Fibroblast of lung (primary cell): ENCODE data around the gene ACOXL.

Experiments used
- EZH2 ChIP-seq: IDR thresholded peaks from 2 replicates; pipeline ENCODE4 v1.5.1; 2012; ENCODE audit warnings: low read length, control low read depth, mild to moderate bottlenecking; ENCODE audit errors: missing control alignments
- TF ChIP-seq, protein P1 (sequence below), 2 donors: IDR thresholded peaks in 1 of 2; conservative IDR thresholded peaks in 1 of 2; 1 replicate in 1 of 2; 2 replicates in 1 of 2; pipeline ENCODE4 v1.5.1; 2011 to 2012; ENCODE audit warnings: low read length in 2 of 2, control low read depth in 1 of 2, inconsistent platforms in 1 of 2, low read depth in 1 of 2, mild to moderate bottlenecking in 1 of 2

DNA sequence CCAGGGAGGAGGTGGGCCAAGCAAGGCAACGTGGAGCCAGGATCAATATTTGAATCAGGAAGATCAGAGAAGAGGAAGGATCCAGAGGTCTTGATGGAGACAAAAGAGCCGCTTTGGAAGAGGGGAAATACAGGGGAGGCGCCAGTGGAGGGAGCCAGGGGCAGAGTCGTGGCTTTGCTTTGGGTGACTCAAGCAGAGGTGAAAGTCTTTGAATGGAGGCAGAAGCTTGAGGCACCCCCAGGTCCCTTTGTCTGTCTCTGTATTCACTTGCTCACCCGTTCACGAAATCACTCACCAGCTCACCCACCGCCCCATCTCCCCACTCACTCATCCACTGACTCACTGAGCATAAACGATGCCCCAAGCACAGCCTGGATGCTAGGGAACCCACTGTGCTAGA is 134.1 kb downstream of the ACOXL start:
- TF ChIP-seq, protein P1, sequence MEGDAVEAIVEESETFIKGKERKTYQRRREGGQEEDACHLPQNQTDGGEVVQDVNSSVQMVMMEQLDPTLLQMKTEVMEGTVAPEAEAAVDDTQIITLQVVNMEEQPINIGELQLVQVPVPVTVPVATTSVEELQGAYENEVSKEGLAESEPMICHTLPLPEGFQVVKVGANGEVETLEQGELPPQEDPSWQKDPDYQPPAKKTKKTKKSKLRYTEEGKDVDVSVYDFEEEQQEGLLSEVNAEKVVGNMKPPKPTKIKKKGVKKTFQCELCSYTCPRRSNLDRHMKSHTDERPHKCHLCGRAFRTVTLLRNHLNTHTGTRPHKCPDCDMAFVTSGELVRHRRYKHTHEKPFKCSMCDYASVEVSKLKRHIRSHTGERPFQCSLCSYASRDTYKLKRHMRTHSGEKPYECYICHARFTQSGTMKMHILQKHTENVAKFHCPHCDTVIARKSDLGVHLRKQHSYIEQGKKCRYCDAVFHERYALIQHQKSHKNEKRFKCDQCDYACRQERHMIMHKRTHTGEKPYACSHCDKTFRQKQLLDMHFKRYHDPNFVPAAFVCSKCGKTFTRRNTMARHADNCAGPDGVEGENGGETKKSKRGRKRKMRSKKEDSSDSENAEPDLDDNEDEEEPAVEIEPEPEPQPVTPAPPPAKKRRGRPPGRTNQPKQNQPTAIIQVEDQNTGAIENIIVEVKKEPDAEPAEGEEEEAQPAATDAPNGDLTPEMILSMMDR (conservative IDR thresholded peaks at IDR 0.05 in 1 of 2, IDR thresholded peaks at IDR 0.05 in 1 of 2; ENCODE audit: low read depth in 1 of 2, low read length in 2 of 2), result no peak
- TF ChIP-seq EZH2, result no peak
